ENCODE measurements around the gene UMAD1. TPM values are rescaled to one million over a fixed set of nuclear protein-coding genes. Genes with fewer than 3 reads are reported as not detected.
"Not testable (repeated sequence)": the region's sequence is repeated elsewhere in the genome, so short reads cannot be mapped to it uniquely, and the experiment has no call there.

UMAD1 gene
- total RNA-seq, 1 experiment from 2014 or later: 20.8 TPM

- peak; percentile 54 for DNase-seq (ENCODE audit: low spot score)
These were observed 12.4 kb downstream of the UMAD1 start for GRCh38 chr7:7652798-7653540.

GRCh38 chr7:7653593-7654187 is 13.1 kb downstream of the UMAD1 start:
- peak; percentile 54 for DNase-seq (ENCODE audit: low spot score)

GRCh38 chr7:7654964-7655715 is 14.6 kb downstream of the UMAD1 start:
- no peak for DNase-seq (ENCODE audit: low spot score)

GRCh38 chr7:7656459-7656858 is 15.9 kb downstream of the UMAD1 start:
- DNase-seq (ENCODE audit: low spot score): not testable (repeated sequence)

GRCh38 chr7:7662527-7662926 is 22.0 kb downstream of the UMAD1 start:
- no peak for DNase-seq (ENCODE audit: low spot score)

GRCh38 chr7:7664291-7664690 is 23.7 kb downstream of the UMAD1 start:
- DNase-seq (ENCODE audit: low spot score): no peak

GRCh38 chr7:7665031-7665430 is 24.5 kb downstream of the UMAD1 start:
- DNase-seq (ENCODE audit: low spot score): no peak

GRCh38 chr7:7667187-7667586 is 26.6 kb downstream of the UMAD1 start:
- DNase-seq (ENCODE audit: low spot score): no peak

- no peak for DNase-seq (ENCODE audit: low spot score)
These were observed 28.2 kb downstream of the UMAD1 start for GRCh38 chr7:7668706-7669105.

GRCh38 chr7:7670490-7670889 is 29.9 kb downstream of the UMAD1 start:
- no peak for DNase-seq (ENCODE audit: low spot score)

- DNase-seq (ENCODE audit: low spot score): no peak
These were observed 30.8 kb downstream of the UMAD1 start for GRCh38 chr7:7671361-7671760.

- DNase-seq (ENCODE audit: low spot score): no peak
These were observed 32.1 kb downstream of the UMAD1 start for GRCh38 chr7:7672545-7673239.

- DNase-seq (ENCODE audit: low spot score): no peak
These were observed 32.6 kb downstream of the UMAD1 start for GRCh38 chr7:7673240-7673550.

GRCh38 chr7:7675686-7676085 is 35.1 kb downstream of the UMAD1 start:
- DNase-seq (ENCODE audit: low spot score): no peak

- DNase-seq (ENCODE audit: low spot score): not testable (repeated sequence)
These were observed 39.1 kb downstream of the UMAD1 start for GRCh38 chr7:7679640-7680039.

- peak; percentile 73 for DNase-seq (ENCODE audit: low spot score)
These were observed 40.8 kb downstream of the UMAD1 start for GRCh38 chr7:7681191-7681935.

- no peak for DNase-seq (ENCODE audit: low spot score)
These were observed 41.4 kb downstream of the UMAD1 start for GRCh38 chr7:7681936-7682329.

GRCh38 chr7:7682861-7683260 is 42.3 kb downstream of the UMAD1 start:
- DNase-seq (ENCODE audit: low spot score): no peak

GRCh38 chr7:7686811-7687508 is 46.4 kb downstream of the UMAD1 start:
- no peak for DNase-seq (ENCODE audit: low spot score)

GRCh38 chr7:7687800-7688199 is 47.2 kb downstream of the UMAD1 start:
- no peak for DNase-seq (ENCODE audit: low spot score)

- no peak for DNase-seq (ENCODE audit: low spot score)
These were observed 47.8 kb downstream of the UMAD1 start for GRCh38 chr7:7688310-7688709.
